Measurements from ENCODE around the gene CITED1. TPM values are rescaled to one million over a fixed set of nuclear protein-coding genes. Genes with fewer than 3 reads are reported as not detected.

Gene CITED1
- total and polyA plus RNA-seq, 4 donors, result 0.34 to 1.8 (median 0.47) TPM; not detected in 1

DNA sequence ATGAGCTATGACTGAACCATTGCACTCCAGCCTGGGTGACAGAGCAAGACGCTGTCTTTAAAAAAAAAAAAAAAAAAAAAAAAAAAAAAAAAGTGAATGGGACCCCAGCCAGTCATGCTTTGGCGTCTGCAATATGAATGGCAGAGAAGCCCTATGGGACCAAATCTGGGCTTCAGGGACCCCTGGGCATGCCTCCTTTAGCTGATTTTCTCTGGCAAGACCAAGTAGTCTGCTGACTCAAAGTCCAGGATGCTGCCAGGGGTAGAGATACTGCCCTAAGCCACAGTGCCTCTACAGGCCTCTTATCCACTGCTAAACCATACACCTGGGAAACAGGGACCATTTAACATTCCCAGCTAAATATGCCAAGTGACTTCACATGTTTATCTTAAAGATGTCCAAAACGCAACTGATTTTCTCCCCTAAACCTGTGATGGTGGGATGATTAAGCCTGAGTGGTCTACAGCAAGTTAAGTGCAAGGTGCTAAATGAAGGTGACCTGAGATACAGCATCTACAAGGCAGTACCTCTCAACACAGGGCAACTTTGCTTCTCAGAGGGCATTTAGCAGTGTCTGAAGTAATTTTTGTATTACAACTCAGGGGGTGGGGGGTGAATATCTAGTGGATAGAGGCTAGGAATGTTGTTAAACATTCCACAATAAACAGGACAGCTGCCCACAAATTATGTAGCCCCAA, 34.5 kb downstream of the CITED1 start:
- no peak for DNase-seq
- H3K27me3 ChIP-seq (ENCODE audit: control insufficient read depth in 3 of 3, insufficient read depth in 3 of 3, low read length in 2 of 3), result no peaks in the 10 kb centered on the region
- H3K9me3 ChIP-seq (ENCODE audit: control insufficient read depth in 4 of 4, insufficient read depth in 3 of 4, low read length in 3 of 4), result peaks cover 0 to 1% (median 0%) of the 10 kb centered on the region in 4 donors
- TF ChIP-seq, protein P1, sequence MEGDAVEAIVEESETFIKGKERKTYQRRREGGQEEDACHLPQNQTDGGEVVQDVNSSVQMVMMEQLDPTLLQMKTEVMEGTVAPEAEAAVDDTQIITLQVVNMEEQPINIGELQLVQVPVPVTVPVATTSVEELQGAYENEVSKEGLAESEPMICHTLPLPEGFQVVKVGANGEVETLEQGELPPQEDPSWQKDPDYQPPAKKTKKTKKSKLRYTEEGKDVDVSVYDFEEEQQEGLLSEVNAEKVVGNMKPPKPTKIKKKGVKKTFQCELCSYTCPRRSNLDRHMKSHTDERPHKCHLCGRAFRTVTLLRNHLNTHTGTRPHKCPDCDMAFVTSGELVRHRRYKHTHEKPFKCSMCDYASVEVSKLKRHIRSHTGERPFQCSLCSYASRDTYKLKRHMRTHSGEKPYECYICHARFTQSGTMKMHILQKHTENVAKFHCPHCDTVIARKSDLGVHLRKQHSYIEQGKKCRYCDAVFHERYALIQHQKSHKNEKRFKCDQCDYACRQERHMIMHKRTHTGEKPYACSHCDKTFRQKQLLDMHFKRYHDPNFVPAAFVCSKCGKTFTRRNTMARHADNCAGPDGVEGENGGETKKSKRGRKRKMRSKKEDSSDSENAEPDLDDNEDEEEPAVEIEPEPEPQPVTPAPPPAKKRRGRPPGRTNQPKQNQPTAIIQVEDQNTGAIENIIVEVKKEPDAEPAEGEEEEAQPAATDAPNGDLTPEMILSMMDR (IDR thresholded peaks at IDR 0.05; ENCODE audit: control extremely low read depth, extremely low read depth), result no peak
- no peak overlapping the region for H3K9ac ChIP-seq (ENCODE audit: insufficient read depth in 1 of 2, low read length in 2 of 2)
- peaks cover 0 to 24% (median 7%) of the 10 kb centered on the region in 5 donors for H3K4me1 ChIP-seq (ENCODE audit: control insufficient read depth in 5 of 5, insufficient read depth in 5 of 5, low read length in 5 of 5)
- no peak for ATAC-seq (ENCODE audit: insufficient read depth, low FRiP score)
- no peak overlapping the region for H3K27ac ChIP-seq (ENCODE audit: low read depth in 1 of 2, low read length in 1 of 2)
- H3K4me3 ChIP-seq, result no peak overlapping the region
- WGBS, 2 donors, result 77 to 79% methylated on average over 2 to 3 of the region's 3 CpGs
- H3K36me3 ChIP-seq (ENCODE audit: control insufficient read depth in 4 of 4, insufficient read depth in 4 of 4, low read length in 4 of 4), result peaks cover 39 to 56% (median 53%) of the 10 kb centered on the region in 4 donors

DNA sequence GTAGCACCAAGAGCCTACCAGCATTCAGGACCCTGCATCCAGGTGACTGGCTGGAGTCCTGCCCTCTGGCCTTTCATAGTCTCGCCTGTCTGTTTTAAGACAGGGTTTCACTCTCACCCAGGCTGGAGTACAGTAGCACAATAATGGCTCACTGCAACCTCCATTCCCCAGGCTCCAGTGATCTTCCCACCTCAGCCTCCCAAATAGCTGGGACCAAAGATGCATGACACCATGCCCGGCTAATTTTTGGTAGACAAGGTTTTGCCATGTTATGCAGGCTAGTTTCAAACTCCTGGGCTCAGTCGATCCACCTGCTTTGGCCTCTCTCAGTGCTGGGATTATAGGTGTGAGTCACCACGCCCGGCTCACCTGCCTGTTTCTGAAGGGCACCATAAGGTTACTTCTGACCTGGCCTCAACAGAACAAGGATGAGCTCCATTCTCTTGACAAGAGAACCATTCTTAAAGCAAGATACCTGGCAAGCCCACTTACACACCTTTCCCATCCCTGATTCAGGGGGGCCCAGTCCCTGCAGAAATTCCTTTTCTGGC, 35.3 kb downstream of the CITED1 start:
- ATAC-seq (ENCODE audit: insufficient read depth, low FRiP score), result no peak
- Histone ChIP-seq H3K9ac (ENCODE audit: insufficient read depth in 1 of 2, low read length in 2 of 2) (no peak overlapping the region), H3K4me3 (no peak overlapping the region), H3K4me1 (ENCODE audit: control insufficient read depth in 5 of 5, insufficient read depth in 5 of 5, low read length in 5 of 5) (peaks cover 0 to 16% (median 4%) of the 10 kb centered on the region in 5 donors), H3K9me3 (ENCODE audit: control insufficient read depth in 4 of 4, insufficient read depth in 3 of 4, low read length in 3 of 4) (peaks cover 0 to 1% (median 0%) of the 10 kb centered on the region in 4 donors), H3K36me3 (ENCODE audit: control insufficient read depth in 4 of 4, insufficient read depth in 4 of 4, low read length in 4 of 4) (peaks cover 39 to 55% (median 46%) of the 10 kb centered on the region in 4 donors), H3K27ac (ENCODE audit: low read depth in 1 of 2, low read length in 1 of 2) (peak overlapping the region; percentile 57 to 81), H3K27me3 (ENCODE audit: control insufficient read depth in 3 of 3, insufficient read depth in 3 of 3, low read length in 2 of 3) (no peaks in the 10 kb centered on the region)
- TF ChIP-seq, protein P1 (IDR thresholded peaks at IDR 0.05; ENCODE audit: control extremely low read depth, extremely low read depth), result no peak
- DNase-seq, result no peak
- 97 to 99% methylated on average over 5 of the region's 5 CpGs for WGBS, 2 donors

DNA sequence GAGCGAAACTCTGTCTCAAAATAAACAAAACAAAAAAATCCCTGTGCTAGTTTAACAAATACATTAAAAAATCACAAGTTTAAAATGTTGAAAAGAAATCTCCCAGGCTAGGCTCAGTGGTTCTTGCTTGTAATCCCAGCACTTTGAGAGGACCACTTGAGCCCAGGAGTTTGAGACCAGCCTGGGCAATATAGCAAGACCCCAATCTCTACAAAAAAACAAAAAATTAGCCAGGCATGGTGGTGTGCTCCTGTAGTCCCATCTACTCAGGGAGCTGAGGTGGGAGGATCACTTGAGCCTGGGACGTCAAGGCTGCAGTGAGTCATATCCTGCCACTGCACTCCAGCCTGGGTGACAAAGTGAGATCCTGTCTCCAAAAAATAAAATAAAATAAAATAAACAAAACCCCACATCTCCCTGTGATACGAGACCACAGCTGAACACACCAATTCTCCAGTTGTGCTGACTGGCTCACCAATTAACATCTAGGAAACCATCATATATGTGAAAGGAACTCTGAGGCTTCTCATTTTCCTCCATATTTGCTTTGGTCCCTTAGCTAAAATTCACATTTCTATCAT, 36.0 kb downstream of the CITED1 start:
- Histone ChIP-seq H3K4me3 (no peak overlapping the region), H3K27me3 (ENCODE audit: control insufficient read depth in 3 of 3, insufficient read depth in 3 of 3, low read length in 2 of 3) (no peaks in the 10 kb centered on the region), H3K9ac (ENCODE audit: insufficient read depth in 1 of 2, low read length in 2 of 2) (no peak overlapping the region), H3K27ac (ENCODE audit: low read depth in 1 of 2, low read length in 1 of 2) (peak overlapping the region; percentile 57 to 81), H3K4me1 (ENCODE audit: control insufficient read depth in 5 of 5, insufficient read depth in 5 of 5, low read length in 5 of 5) (peaks cover 0 to 10% (median 1%) of the 10 kb centered on the region in 5 donors), H3K36me3 (ENCODE audit: control insufficient read depth in 4 of 4, insufficient read depth in 4 of 4, low read length in 4 of 4) (peaks cover 36 to 52% (median 40%) of the 10 kb centered on the region in 4 donors), H3K9me3 (ENCODE audit: control insufficient read depth in 4 of 4, insufficient read depth in 3 of 4, low read length in 3 of 4) (peaks cover 0 to 1% (median 0%) of the 10 kb centered on the region in 4 donors)
- DNase-seq (no peak), ATAC-seq (ENCODE audit: insufficient read depth, low FRiP score) (peak; percentile 8)
- TF ChIP-seq, protein P1 (IDR thresholded peaks at IDR 0.05; ENCODE audit: control extremely low read depth, extremely low read depth), result no peak
- WGBS, 2 donors, result 58 to 60% methylated on average over 3 of the region's 3 CpGs
